NCI-H226 (cell line): ENCODE measurements around the gene STAT4.

Experiments used
- DNase-seq: peaks from one replicate; pipeline ENCODE4 v3.0.0-alpha.2; 2015

Gene STAT4

DNA sequence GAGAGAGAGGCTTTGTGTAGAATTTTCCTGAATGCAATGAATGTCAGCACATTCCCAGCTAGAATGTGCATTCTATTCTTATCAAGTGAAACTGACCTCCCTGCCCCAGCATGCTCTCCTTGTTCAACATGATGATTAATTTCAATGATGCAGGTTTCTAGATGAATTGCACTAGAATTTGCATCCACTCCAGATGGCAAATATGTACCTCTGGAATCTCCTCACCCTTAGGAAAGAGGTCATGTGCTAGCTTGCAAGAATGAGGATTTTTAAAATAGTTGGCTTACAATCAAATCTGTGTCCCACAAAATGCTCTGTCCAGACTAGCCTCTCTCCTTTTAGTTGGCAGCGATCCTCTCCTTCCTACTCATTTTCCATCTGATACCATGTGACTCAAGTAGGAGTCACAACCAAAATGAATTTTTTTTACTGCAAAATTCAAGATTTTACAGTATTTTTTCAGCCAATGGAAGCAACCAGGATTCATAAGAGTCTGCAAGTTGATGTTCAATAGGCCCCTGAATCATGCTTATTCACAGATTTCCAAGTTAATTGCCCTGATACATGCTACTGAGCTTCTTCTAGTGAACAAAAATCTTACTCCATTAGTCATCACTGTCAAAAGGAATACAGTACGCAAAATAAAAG lies 21.0 kb upstream of the STAT4 start:
- peak; percentile 97 for DNase-seq

DNA sequence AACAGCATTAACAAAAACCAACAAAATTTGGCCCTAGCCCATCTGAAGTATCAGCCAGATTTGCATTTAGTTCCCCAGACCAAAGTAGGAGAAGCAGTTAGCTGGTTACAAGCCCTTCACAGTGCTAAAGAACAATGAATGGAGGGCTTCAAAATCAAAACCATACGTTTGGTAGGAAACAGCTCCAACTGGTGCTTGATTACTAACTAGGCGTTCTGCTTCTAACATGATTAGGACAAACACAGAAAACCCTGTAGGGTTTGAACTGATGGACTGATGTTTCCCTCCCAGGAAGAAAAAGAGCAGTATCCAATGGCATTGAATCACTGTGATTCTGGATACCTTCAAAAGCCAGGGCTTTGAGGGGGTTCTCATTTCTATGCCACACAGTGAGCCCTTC lies 20.5 kb upstream of the STAT4 start:
- no peak for DNase-seq

DNA sequence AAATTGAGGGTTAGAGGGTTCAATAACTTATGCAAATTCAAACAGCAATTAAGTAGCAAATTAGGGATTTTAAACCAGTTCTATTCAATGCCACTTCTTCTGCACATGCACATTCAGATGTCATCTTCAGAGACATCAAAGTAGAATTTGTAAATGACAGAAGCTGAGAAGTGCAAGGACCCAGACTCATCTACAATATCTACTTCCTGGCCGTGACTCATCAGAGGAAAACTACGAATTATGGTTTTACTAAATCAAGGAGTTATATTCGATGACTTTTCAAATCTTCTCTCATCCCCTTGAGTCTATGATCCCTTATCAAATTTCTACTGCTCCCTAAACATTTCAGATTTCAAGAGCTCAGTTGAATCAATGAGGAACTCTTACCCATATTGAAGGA lies 20.0 kb upstream of the STAT4 start:
- peak; percentile 32 for DNase-seq

DNA sequence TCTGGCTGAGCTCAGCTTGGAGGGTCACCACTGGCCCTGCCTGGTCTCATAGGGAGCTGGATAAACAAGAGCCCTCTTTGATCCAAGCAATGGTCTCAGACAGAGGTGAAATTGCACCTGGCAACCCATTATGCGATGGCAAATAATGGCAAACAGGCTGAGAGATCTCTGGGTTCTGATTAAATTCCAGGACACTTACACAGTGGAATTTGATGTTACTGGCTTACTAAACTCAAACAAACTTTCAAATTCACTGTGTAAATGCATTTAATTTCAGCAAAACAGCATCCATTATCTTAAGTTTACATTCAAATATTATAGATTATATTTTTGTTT lies 19.5 kb upstream of the STAT4 start:
- DNase-seq, result peak; percentile 26

DNA sequence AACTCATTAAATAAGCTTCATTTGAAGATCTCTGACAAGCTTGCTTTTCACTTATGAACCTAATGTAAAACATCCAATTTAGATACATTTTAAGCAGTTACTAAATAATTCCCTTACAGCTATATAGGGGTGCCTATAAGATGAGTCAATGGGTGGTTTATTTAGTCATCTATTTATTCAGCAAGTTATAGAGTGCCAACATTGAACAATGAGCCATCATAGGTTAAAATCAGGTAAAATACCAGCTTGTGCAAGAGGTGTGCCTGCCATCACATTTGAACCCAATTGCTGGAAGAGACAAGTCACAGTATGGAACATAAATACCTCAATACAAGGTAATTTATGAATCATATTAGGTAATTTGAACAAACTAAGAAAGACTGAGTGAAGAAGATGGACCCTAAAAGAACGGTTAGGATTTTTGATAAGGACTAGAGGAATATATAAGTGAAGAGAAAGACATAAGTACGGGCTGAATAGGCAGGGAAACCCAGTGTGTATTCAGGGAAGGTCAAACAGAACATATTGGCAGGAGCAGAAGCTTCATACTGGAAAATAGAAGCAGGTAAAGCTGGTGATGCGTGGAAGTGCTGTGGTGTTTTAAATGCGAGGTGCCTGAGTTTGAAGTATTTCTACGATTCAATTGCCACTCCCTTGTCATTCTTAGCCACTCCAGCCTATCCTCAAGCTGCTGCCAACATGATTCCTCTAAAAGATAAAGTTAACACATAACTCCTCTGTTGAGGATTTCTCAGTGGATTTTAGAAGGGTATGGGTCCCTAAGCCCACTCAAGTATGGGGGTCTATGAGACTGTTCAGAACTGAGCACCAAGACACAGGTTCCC lies 18.9 kb upstream of the STAT4 start:
- DNase-seq, result no peak

DNA sequence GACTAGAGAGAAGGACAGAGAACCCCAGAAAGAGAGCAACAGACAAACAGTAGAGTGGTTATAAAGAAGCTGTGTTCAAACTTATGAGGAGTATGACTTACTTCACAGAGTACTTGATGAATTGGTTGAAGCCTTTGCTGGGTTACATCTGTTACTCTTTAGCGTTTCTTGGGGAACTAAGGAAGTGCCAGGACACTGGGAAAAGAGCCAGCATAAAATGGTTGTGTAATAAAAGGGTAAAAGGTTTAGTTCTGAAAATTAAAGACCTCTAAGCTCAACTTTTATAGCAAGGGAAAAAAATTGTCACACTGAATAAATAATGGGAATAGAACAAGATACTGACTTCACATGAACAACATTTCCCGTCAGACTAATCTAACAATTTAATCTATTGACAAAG lies 17.0 kb upstream of the STAT4 start:
- peak; percentile 63 for DNase-seq

DNA sequence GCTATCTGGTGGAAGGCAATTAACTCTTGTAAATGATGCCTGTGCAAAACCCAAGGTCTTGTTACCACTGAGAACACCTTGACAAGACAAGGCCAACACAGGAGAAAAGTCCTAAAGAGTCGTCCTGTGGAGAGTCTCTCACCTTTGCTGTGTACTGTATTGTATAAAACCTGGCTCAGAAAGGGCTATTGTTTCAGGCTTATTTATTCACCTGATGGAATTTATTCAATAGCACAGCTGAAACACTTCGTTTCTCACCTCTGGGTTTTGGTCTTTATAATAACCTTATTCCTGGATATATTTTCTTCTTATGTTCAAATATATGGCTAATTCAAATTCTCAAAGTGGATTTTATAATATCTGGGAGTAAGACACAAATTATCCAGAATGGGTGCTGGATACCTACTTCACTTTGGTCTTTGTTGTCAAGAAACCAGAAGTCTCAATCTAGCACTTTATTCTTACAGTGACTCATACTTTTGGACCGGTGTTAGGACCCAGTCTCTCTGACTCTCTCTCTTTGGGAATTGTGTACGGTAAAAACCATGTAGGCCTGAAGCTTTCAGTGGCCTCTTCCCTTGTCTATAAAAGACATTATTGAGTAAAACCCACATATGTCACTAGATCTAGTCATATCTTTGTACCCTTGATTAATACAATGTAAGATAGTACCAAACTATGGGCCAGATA lies 16.1 kb upstream of the STAT4 start:
- DNase-seq, result no peak

DNA sequence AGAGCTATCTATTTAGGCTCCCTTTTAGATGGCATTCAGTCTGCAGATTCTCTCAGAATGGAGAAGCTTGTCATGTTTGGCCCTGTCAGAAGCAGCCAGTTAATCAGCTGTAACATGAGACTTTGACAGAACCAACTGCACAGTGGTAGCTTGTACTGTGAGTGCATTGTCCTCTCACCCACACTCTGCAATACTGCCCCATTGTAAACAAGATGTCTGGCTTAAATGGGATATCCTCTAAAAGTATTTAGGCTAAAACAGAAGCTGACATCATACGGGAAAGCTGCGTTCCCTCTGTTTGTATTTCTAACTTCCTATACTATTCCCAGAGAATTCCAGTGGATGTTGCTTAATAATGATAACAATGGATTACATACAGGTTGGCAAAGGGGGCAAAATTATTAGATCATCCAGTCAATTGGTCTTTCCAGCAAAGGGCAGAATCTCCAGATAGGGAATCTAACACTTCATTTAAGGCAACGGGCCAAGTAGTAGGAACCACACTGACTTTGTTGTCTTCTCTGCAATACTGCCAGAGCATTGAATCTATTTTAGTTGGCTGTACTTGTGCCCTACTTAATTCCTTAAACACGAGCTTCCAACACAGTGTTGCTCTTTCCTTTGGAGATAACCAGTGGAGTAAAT lies 15.4 kb upstream of the STAT4 start:
- DNase-seq, result peak; percentile 74

DNA sequence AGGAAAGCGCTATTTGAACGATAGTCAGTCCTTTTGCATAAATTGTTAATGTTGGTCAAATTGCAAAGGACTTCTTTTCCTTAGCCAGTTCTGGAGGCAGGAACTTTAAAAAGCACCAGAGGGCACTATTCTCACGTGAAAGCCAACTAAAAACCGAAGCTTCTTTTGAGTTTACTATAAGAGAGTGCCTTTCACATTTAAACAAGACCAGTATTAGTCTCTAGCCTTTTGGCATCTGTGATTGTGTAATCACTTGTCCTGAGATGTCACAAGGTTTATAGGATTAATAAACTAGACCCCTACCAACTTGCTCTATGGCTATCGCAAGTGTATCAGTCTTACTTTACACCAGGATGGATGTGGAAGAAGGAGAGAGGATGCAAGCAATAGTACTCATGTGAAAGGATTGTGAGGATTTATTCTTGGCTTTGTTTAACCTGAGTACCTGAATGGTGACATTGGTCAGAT lies 14.4 kb upstream of the STAT4 start:
- no peak for DNase-seq

DNA sequence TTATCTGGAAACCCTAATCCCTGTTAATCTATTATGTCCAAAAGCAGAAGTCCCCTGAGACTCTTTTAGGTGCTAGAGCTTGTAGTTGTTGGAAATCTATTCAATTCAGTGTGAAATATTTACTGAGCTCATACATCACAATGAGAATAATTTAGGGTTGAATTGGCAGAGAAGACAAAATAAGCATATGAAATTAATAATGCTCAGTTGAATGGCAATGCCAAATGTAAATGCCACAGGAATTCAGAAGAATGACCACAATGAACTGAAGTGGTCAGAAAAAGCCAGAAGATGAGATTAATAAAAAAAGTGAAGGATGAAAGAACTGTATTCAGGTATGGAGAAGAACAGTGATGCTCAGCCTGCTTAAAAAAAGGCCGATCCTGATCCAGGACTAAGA lies 8.0 kb upstream of the STAT4 start:
- no peak for DNase-seq

DNA sequence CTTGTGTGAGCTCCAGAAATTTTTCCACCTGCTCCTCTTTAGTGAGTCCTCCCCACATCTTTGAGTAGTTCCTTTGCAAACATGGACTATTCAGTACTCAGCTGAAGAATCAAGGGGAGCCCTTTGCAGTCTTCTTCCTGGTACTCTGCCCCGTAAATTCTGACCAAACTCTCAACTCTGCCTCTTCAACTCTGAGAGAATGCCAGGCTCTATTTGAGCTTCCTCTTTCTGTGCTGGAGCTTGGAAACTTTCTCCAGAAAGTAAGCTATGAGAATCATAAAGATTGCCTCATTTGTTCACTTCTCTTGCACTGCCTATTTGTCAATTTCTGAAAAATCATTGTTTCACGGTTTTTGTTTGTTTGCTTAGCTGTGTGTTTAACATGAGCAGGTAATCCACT lies 7.4 kb upstream of the STAT4 start:
- DNase-seq, result no peak

DNA sequence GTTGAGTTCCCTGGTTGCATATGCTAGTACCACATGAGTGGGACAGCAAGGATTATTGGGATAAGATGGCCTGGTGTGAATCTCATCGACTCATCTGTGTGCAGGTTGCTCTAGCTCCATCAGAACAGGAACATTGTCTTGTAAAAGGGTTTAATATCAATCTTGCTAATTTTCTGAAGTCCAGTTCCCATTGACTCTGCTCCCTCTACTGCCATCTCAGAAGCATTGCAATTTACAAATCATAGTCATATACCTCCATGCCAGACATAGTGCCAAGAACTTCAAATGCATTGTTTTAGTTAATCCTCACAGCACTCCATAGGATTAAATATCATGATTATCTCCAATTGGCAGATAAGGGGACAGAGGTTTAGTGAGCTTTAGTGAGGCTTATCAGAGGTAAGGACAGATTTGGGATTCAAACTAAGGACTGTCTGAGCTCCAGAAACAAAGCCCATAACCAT lies 4.8 kb upstream of the STAT4 start:
- DNase-seq, result peak; percentile 26

DNA sequence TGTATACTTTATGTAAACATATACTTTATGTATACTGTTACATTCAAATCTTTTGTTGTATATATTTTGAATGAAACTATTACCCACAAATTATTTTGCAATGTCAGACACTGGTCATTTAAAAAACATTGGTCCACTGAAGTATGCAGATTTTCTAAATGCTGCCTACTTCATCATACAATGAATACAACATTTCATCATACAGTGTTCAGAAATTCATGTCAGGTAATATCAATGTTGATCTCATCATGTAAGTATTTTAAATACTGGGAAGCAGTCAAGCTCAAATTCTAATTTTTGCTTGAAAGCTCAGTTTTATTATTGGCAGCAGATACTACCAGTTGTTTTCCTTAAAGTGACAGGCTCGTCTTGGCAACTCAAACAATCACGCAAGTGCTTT lies 2.9 kb upstream of the STAT4 start:
- DNase-seq, result no peak

DNA sequence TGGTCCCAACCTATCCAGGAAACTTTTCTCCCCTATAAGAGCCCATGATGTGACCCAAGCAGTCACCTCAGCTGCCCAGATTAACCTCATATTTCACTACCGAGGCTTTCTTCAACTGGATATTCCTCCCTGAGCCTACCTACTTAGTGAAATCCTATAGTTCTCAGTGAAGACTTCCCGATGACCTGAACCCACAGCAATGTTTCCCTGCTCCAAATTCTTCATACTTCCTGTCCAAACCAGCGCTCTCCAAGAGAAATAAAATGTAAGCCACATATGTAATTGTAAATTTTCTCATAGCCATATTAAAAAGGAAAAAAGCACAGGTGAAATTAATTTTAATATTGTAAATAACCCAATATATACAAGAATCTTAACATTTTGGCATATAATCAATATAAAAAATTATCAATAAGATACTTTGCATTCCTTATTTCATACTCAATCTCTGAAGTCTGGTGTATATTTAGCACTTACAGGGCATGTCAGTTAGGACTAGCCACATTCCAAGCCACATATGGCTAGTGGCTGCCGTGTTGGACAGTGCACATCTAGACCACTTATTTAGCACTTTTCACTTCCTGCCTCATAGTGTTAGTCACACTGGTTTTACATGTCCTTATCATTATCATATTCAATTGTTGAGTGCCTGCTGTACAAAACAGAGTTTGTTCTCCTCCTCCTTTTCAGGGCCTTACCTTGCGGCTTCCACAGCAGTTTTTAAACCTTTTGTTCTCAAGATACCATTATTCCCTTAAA lies 1.9 kb upstream of the STAT4 start:
- DNase-seq, result no peak

DNA sequence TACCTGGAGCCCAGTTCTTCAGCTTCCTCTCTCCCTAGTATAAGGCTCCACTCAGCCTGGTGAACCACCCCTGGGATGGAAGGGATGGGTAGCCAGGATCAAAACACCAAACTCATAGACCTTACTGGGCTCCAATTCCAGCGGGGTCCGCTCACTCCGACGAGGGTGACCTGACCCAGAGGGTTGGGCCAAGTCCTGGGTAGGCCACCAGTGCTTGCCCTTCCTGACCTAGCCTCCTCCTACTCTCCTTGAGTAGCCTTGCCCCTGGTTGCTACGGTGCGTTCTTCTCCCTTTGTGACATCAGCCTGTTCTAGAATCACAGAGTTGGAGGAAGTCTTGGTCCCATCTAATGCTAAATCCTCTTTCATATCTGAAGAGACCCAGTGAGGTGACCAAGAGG lies 537 bp upstream of the STAT4 start:
- no peak for DNase-seq

DNA sequence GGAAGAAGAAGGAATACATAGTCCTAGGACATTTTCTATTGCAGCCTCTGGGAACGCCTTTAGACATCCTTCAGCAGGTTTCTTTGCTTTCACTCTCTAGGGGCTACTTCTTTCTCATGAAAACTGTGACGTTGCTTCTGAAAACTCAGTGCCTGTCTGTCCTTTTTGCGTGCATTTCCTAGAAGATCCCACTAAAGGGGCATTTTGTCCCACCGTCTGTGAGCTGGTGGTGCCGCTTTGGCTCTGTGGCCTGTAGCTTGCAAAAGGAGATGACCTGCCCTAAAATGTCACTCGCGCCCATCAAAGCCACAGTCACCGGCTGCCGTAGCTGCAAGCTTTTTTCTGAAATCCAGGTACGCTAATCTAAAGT lies 579 bp downstream of the STAT4 start:
- no peak for DNase-seq

DNA sequence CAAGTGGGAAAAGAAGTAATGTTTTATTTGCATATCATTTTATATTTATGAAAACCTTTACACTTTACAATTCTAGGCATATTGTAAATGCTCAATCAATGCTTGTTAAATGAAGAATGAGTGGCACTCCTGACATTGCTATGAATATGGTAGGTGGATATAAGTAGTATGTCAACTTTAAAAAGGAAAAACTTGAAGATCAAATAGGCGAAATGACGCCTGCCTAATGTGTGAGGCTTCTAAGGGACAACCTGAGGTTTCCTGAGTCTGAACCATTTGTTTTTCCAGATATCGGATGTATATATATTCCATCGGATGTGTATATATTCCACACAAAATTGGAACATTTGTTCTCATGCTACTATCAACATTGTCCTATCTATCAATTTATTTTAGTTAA lies 1.4 kb downstream of the STAT4 start:
- no peak for DNase-seq

DNA sequence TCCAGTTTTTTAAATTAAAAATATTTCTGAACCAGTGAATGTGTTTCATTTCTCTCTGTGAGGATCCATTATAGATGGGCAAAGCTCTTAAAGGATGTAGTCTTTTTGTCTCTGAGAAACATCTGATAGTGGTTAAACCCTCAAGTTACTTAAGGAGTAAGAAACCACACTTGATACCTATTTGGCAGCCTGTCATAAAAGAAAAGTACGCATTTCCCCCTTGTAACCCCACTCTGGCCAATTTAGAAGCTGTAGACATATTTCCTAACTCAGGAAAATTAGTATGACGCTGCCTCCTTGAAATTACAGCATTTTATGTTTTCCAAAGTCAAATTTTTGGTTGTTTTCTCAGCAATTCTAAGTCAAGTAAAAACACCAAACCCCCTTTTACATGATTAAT lies 2.0 kb downstream of the STAT4 start:
- DNase-seq, result no peak

DNA sequence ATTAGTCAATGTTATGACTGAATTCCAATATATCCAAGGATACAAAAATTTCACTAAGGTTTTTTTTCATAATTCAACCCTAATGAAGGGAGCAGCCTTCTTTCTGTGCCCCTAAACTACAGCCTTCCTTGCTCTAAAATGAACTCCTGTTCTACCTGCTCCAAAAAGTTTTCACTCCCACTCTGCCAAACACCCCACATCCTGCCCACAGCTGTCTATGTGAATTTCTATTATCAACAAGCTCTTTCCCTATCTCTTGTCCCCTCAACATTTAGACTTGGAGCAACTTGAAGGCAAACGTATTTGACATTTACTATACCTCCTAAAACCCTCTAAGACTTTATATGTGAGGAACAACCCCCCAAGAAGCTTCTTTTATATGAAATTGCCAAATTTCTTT lies 2.5 kb downstream of the STAT4 start:
- no peak for DNase-seq

DNA sequence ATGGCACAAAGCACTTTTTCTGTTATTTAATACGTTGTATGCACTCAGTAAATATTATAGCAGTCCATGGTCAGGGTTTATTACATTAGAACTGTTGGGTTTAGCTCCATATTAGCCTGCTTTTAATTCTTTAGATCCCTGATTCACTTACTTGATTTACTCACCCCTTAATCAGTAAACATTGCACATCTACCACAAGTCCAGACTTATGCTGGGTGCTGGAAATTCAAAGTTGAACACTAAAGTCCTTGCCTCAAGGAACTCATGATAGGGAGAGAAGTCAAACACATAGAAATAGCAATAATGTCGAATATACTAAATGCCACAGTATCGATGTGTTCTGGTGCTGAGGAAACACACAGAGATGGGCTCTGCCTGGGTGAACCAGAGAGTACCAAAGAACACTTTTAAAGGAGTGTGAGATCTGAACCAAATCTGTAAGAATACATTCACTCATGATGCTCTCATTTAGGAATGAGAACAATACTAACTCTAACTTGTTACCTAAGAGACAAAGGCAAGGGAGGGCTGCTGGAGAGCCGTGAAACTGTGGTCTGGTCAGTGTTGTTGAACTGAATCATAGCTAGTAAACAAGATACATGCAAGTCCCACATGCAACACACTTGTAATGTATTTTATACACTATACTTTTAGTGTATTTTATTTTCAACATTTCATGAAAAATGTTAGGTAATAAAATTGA lies 4.9 kb downstream of the STAT4 start:
- no peak for DNase-seq

DNA sequence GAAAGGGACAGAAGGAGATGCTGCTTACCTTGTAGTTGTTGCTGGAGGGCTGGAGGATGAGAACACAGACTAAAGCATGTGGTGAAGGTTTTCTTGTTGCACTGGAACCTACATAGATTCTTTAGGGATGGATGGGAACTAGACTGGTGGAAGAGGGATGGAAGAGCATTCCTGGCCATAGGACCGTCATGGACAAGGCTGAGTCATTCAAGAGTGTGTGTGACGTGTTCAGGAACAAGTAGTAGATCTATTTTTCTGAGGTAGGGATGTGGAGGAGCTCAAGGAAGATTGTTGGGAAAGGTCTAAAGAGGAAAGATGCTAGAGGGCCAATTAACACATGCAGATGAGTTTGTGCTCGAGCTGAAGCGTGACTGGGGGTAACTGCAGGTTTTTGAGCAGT lies 6.6 kb downstream of the STAT4 start:
- DNase-seq, result no peak

DNA sequence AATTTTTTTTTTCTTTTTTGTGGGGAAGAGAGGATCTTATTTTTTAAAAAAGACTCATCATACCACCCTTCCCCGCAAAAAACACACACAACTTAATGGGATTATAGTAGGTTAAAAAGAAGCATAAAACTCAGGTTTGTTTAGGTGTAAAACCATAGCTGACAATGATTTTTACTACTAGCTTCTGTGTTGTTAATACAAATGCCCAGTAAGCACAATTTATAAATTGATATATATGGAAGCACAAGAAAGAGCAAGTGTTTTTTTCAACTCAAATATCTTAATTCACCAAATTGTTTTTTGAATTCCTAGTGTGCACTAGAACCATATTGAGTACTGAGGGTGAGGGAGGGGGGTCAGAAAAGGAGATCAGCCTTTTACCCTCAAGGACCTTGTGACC lies 7.0 kb downstream of the STAT4 start:
- no peak for DNase-seq
